Right lobe of liver (tissue), 4 donors: ENCODE data around the gene QRICH2.

Experiments used
- CTCF ChIP-seq, 4 donors: fragments of 200-600 bp in 3 of 4; fragments of 450-650 bp in 1 of 4; IDR thresholded peaks; one replicate each; pipeline versions ENCODE4 v1.5.1 to v1.8.0; 2016 to 2022; ENCODE audit warnings: antibody characterized with exemption in 4 of 4, mild to moderate bottlenecking in 2 of 4
- POLR2A ChIP-seq: fragments of 450-650 bp; IDR thresholded peaks from one replicate; pipeline ENCODE4 v1.6.1; 2017; ENCODE audit warnings: antibody characterized with exemption, mild to moderate bottlenecking
- donor health status: DM: no; HTN: no; CAD: no.
- donor health status: DM: no; HTN: no; CAD: no.
- donor health status: DM: no; HTN: yes; CAD: no.

GRCh38 chr17:76233588-76234353 is 74.3 kb downstream of the QRICH2 start:
- TF ChIP-seq POLR2A (no peak), CTCF (IDR thresholded peaks at IDR 0.05) (no peak)
